Lung (tissue), 12 donors: ENCODE data around the gene REXO1. TPM values are rescaled to one million over a fixed set of nuclear protein-coding genes. Genes with fewer than 3 reads are reported as not detected.

Source experiments
- ATAC-seq: fragments of 200-7000 bp; cut with Tn5 transposase; one replicate; pipeline ENCODE4 v1.9.1; 2020; ENCODE audit warnings: moderate number of reproducible peaks; ENCODE audit not compliant: insufficient read depth, low FRiP score
- DNase-seq, 3 donors: peaks; one replicate each; pipeline ENCODE4 v3.0.0-alpha.2; 2013 to 2017
- H3K27ac ChIP-seq, 2 donors: one replicate each; pipeline ENCODE4 v1.5.1; 2013; ENCODE audit warnings: mild to moderate bottlenecking in 2 of 2, moderate library complexity in 2 of 2, control low read depth in 1 of 2, inconsistent platforms in 1 of 2, low read depth in 1 of 2, low read length in 1 of 2
- H3K27me3 ChIP-seq, 3 donors: one replicate each; pipeline ENCODE4 v1.5.1; 2013; ENCODE audit warnings: low read length in 2 of 3; ENCODE audit not compliant: control insufficient read depth in 3 of 3, insufficient read depth in 3 of 3
- H3K36me3 ChIP-seq, 4 donors: one replicate each; pipeline ENCODE4 v1.5.1; 2013; ENCODE audit warnings: low read length in 4 of 4, mild to moderate bottlenecking in 1 of 4, moderate library complexity in 1 of 4; ENCODE audit not compliant: control insufficient read depth in 4 of 4, insufficient read depth in 4 of 4
- H3K4me1 ChIP-seq, 5 donors: one replicate each; pipeline ENCODE4 v1.5.1; 2013; ENCODE audit warnings: low read length in 5 of 5, mild to moderate bottlenecking in 2 of 5, moderate library complexity in 1 of 5; ENCODE audit not compliant: control insufficient read depth in 5 of 5, insufficient read depth in 5 of 5
- H3K4me3 ChIP-seq: one replicate; pipeline ENCODE4 v1.5.1; 2013; ENCODE audit warnings: mild to moderate bottlenecking, control low read depth, moderate library complexity
- H3K9ac ChIP-seq, 2 donors: one replicate each; pipeline ENCODE4 v1.5.1; 2013; ENCODE audit warnings: low read length in 2 of 2, control low read depth in 1 of 2; ENCODE audit not compliant: insufficient read depth in 1 of 2
- H3K9me3 ChIP-seq, 4 donors: one replicate each; pipeline ENCODE4 v1.5.1; 2013; ENCODE audit warnings: low read length in 3 of 4, mild to moderate bottlenecking in 1 of 4, moderate library complexity in 1 of 4; ENCODE audit not compliant: control insufficient read depth in 4 of 4, insufficient read depth in 3 of 4
- CTCF ChIP-seq: IDR thresholded peaks from 2 replicates; pipeline ENCODE4 v1.5.1; 2012; ENCODE audit warnings: mild to moderate bottlenecking; ENCODE audit errors: control extremely low read depth, extremely low read depth
- WGBS, 2 donors: extraction: QIAGEN DNeasy Blood & Tissue Kit; methylation state at CpG; one replicate each; pipeline ENCODE4 v1.1.7; 2013; 5-methylcytosine and 5-hydroxymethylcytosine counted together
- polyA plus RNA-seq, 2 donors: library from polyadenylated mRNA; stranded (reverse); fragments of 200-250 nt; gene quantifications; one replicate each; pipeline ENCODE4 v1.2.1, GENCODE V29; 2013
- total RNA-seq, 2 donors: library from RNA; depleted of rRNA in 1 of 2; stranded (reverse); fragments of >200 nt in 1 of 2; gene quantifications; one replicate each; pipeline ENCODE4 v1.2.1, GENCODE V29; 2014 to 2021
- donor health status: control.
- donor health status: control.
- donor health status: Bipolar disorder and iron deficiency.
- donor health status: healthy.
- donor health status: DM: yes; HTN: yes; CAD: no.

REXO1 gene
- total and polyA plus RNA-seq, 4 donors: 15.6 to 40.3 (median 27.2) TPM

- ATAC-seq: no peak
- TF ChIP-seq CTCF: no peak
Observed at GRCh38 chr19:1862068-1862423, 13.8 kb upstream of the REXO1 start.

GRCh38 chr19:1861599-1862031 is 13.3 kb upstream of the REXO1 start:
- H3K36me3 ChIP-seq: no peaks in the 10 kb centered on the region
- no peak for TF ChIP-seq CTCF
- no peaks in the 10 kb centered on the region for H3K9me3 ChIP-seq
- H3K4me1 ChIP-seq: peaks cover 0 to 48% (median 28%) of the 10 kb centered on the region in 5 donors
- H3K9ac ChIP-seq: no peak overlapping the region
- DNase-seq: no peak
- peak overlapping the region in 1 of 2 donors; percentile 4 for H3K27ac ChIP-seq
- no peaks in the 10 kb centered on the region for H3K27me3 ChIP-seq
- no peak for ATAC-seq
- no peak overlapping the region for H3K4me3 ChIP-seq
- 48 to 49% methylated on average over 23 of the region's 23 CpGs for WGBS, 2 donors

More at GRCh38 chr19:1862068-1862423, 13.8 kb upstream of the REXO1 start:
- WGBS, 2 donors: 4 to 9% methylated on average over 21 of the region's 21 CpGs
- Histone ChIP-seq H3K27ac (no peak overlapping the region), H3K36me3 (no peaks in the 10 kb centered on the region), H3K4me3 (peak overlapping the region; percentile 56), H3K9me3 (no peaks in the 10 kb centered on the region), H3K9ac (no peak overlapping the region), H3K4me1 (peaks cover 0 to 47% (median 27%) of the 10 kb centered on the region in 5 donors), H3K27me3 (no peaks in the 10 kb centered on the region)
- no peak for DNase-seq

- no peak for TF ChIP-seq CTCF
- Histone ChIP-seq H3K4me3 (no peak overlapping the region), H3K4me1 (peaks cover 0 to 54% (median 34%) of the 10 kb centered on the region in 5 donors), H3K36me3 (no peaks in the 10 kb centered on the region), H3K9ac (no peak overlapping the region), H3K9me3 (no peaks in the 10 kb centered on the region), H3K27ac (no peak overlapping the region), H3K27me3 (no peaks in the 10 kb centered on the region)
- DNase-seq (no peak), ATAC-seq (no peak)
- WGBS, 2 donors: 71 to 75% methylated on average over 27 to 28 of the region's 28 CpGs
Observed at GRCh38 chr19:1860821-1861598, 12.7 kb upstream of the REXO1 start.
